ENCODE measurements around the gene ZNF765.
"Not testable (repeated sequence)": the region's sequence is repeated elsewhere in the genome, so short reads cannot be mapped to it uniquely, and the experiment has no call there.

ZNF765 gene

DNA sequence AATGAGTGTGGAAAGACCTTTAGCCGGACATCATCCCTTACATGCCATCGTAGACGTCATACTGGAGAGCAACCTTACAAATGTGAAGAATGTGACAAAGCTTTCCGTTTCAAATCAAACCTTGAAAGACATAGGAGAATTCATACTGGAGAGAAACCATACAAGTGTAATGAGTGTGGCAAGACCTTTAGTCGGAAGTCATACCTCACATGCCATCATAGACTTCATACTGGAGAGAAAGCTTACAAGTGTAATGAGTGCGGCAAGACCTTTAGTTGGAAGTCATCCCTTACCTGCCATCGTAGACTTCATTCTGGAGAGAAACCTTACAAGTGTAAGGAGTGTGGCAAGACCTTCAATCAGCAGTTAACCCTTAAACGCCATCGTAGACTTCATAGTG lies 60.9 kb downstream of the ZNF765 start:
- H3K4me2 ChIP-seq (ENCODE audit: insufficient read depth, low read length, poor library complexity, severe bottlenecking) = no peak overlapping the region
- H2BK12ac ChIP-seq (ENCODE audit: low read length) = no peak overlapping the region
- H3K14ac ChIP-seq (ENCODE audit: low read length) = no peak overlapping the region
- no peak overlapping the region for H2BK15ac ChIP-seq (ENCODE audit: low read length)
- no peak for DNase-seq (ENCODE audit: low spot score)
- no peak overlapping the region for H2AK5ac ChIP-seq (ENCODE audit: low read depth, low read length)
- no peaks in the 10 kb centered on the region for H3K27me3 ChIP-seq (ENCODE audit: control insufficient read depth in 3 of 3, insufficient read depth in 3 of 3, low read depth in 1 of 3, low read length in 3 of 3)
- H3K18ac ChIP-seq (ENCODE audit: low read length) = no peak overlapping the region
- H2AFZ ChIP-seq (ENCODE audit: low read length) = no peak overlapping the region
- no peak overlapping the region for H4K8ac ChIP-seq (ENCODE audit: low read depth, low read length)
- no peak overlapping the region for H3K4me3 ChIP-seq (ENCODE audit: low read length in 2 of 2)
- H3K27ac ChIP-seq (replicated peaks; ENCODE audit: low read length) = no peak overlapping the region
- H2BK120ac ChIP-seq (ENCODE audit: low read depth, low read length) = no peak overlapping the region
- no peaks in the 10 kb centered on the region for H3K4me1 ChIP-seq (ENCODE audit: control insufficient read depth in 2 of 2, insufficient read depth in 1 of 2, low read depth in 1 of 2, low read length in 2 of 2)
- H3K79me1 ChIP-seq (ENCODE audit: low read depth, low read length) = no peaks in the 10 kb centered on the region
- no peak overlapping the region for H3K4ac ChIP-seq (ENCODE audit: low read length)
- H4K91ac ChIP-seq (ENCODE audit: low read depth, low read length, poor library complexity) = no peak overlapping the region
- no peak overlapping the region for H2BK5ac ChIP-seq (ENCODE audit: low read length)
- no peak overlapping the region for H3K9ac ChIP-seq (ENCODE audit: low read depth, low read length, poor library complexity)
- no CpG with 5 or more reads among the region's 9 CpGs for WGBS, 2 donors (ENCODE audit: extremely low coverage in 2 of 2, insufficient read length in 2 of 2, insufficient replicate concordance in 1 of 2)
- peaks cover 17 to 77% of the 10 kb centered on the region in 2 donors for H3K9me3 ChIP-seq (replicated peaks in 1 of 2; ENCODE audit: control insufficient read depth in 2 of 2, insufficient read depth in 1 of 2, low read depth in 1 of 2, low read length in 2 of 2)
- H3K36me3 ChIP-seq (replicated peaks in 1 of 2; ENCODE audit: control insufficient read depth in 2 of 2, insufficient read depth in 2 of 2, low read length in 2 of 2) = peaks cover 25 to 65% of the 10 kb centered on the region in 2 donors
- no peak overlapping the region for H3K23ac ChIP-seq (ENCODE audit: low read depth, low read length, poor library complexity)

GRCh38 chr19:53460131-53460721 lies 65.3 kb downstream of the ZNF765 start:
- not testable (repeated sequence) for H3K14ac ChIP-seq (ENCODE audit: low read length); H3K27me3 ChIP-seq (ENCODE audit: control insufficient read depth in 3 of 3, insufficient read depth in 3 of 3, low read depth in 1 of 3, low read length in 3 of 3); H4K8ac ChIP-seq (ENCODE audit: low read depth, low read length); H3K4me1 ChIP-seq (ENCODE audit: control insufficient read depth in 2 of 2, insufficient read depth in 1 of 2, low read depth in 1 of 2, low read length in 2 of 2); H2AFZ ChIP-seq (ENCODE audit: low read length); H2BK120ac ChIP-seq (ENCODE audit: low read depth, low read length); H3K4me2 ChIP-seq (ENCODE audit: insufficient read depth, low read length, poor library complexity, severe bottlenecking); H3K9ac ChIP-seq (ENCODE audit: low read depth, low read length, poor library complexity); H2AK5ac ChIP-seq (ENCODE audit: low read depth, low read length); H3K23ac ChIP-seq (ENCODE audit: low read depth, low read length, poor library complexity); DNase-seq (ENCODE audit: low spot score); H2BK12ac ChIP-seq (ENCODE audit: low read length); H3K79me1 ChIP-seq (ENCODE audit: low read depth, low read length); H3K4ac ChIP-seq (ENCODE audit: low read length); H3K4me3 ChIP-seq (ENCODE audit: low read length in 2 of 2); H3K27ac ChIP-seq (replicated peaks; ENCODE audit: low read length); H2BK15ac ChIP-seq (ENCODE audit: low read length); H4K91ac ChIP-seq (ENCODE audit: low read depth, low read length, poor library complexity); H2BK5ac ChIP-seq (ENCODE audit: low read length); H3K18ac ChIP-seq (ENCODE audit: low read length)
- H3K36me3 ChIP-seq (replicated peaks in 1 of 2; ENCODE audit: control insufficient read depth in 2 of 2, insufficient read depth in 2 of 2, low read length in 2 of 2) = peaks cover 11 to 24% of the 10 kb centered on the region in 2 donors
- H3K9me3 ChIP-seq (replicated peaks in 1 of 2; ENCODE audit: control insufficient read depth in 2 of 2, insufficient read depth in 1 of 2, low read depth in 1 of 2, low read length in 2 of 2) = peaks cover 11 to 43% of the 10 kb centered on the region in 2 donors
- WGBS, 2 donors (ENCODE audit: extremely low coverage in 2 of 2, insufficient read length in 2 of 2, insufficient replicate concordance in 1 of 2) = no CpG with 5 or more reads among the region's 11 CpGs

DNA sequence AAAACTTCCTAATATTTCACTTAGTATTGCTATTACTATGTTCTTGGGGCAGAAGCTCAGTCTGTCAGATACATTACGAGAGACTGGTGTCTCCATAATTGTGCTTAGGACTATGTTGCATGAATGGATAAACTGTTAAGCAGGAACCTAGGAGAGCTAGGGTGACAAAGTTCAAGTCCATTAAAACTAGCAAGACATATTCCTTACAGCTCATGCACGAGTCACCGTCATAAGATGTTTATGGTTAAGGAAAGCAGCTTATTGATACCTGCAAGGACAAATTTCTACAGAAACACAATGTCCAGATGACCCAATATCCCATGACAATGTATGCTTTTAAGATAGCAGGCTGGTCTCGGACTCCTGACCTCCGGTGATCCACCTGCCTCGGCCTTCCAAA lies 66.9 kb downstream of the ZNF765 start:
- Histone ChIP-seq H2BK12ac (ENCODE audit: low read length) (no peak overlapping the region), H2BK120ac (ENCODE audit: low read depth, low read length) (no peak overlapping the region), H3K4me1 (ENCODE audit: control insufficient read depth in 2 of 2, insufficient read depth in 1 of 2, low read depth in 1 of 2, low read length in 2 of 2) (no peaks in the 10 kb centered on the region), H3K36me3 (replicated peaks in 1 of 2; ENCODE audit: control insufficient read depth in 2 of 2, insufficient read depth in 2 of 2, low read length in 2 of 2) (peaks cover 0 to 8% of the 10 kb centered on the region in 2 donors), H3K4me2 (ENCODE audit: insufficient read depth, low read length, poor library complexity, severe bottlenecking) (no peak overlapping the region), H3K79me1 (ENCODE audit: low read depth, low read length) (no peaks in the 10 kb centered on the region), H3K18ac (ENCODE audit: low read length) (no peak overlapping the region), H3K4ac (ENCODE audit: low read length) (no peak overlapping the region), H2AK5ac (ENCODE audit: low read depth, low read length) (no peak overlapping the region), H3K9ac (ENCODE audit: low read depth, low read length, poor library complexity) (no peak overlapping the region), H3K9me3 (replicated peaks in 1 of 2; ENCODE audit: control insufficient read depth in 2 of 2, insufficient read depth in 1 of 2, low read depth in 1 of 2, low read length in 2 of 2) (peaks cover 4 to 27% of the 10 kb centered on the region in 2 donors), H4K8ac (ENCODE audit: low read depth, low read length) (no peak overlapping the region), H3K4me3 (ENCODE audit: low read length in 2 of 2) (no peak overlapping the region), H3K27ac (replicated peaks; ENCODE audit: low read length) (no peak overlapping the region), H2BK5ac (ENCODE audit: low read length) (no peak overlapping the region), H3K14ac (ENCODE audit: low read length) (no peak overlapping the region), H3K23ac (ENCODE audit: low read depth, low read length, poor library complexity) (no peak overlapping the region), H2AFZ (ENCODE audit: low read length) (no peak overlapping the region), H2BK15ac (ENCODE audit: low read length) (no peak overlapping the region), H4K91ac (ENCODE audit: low read depth, low read length, poor library complexity) (no peak overlapping the region), H3K27me3 (ENCODE audit: control insufficient read depth in 3 of 3, insufficient read depth in 3 of 3, low read depth in 1 of 3, low read length in 3 of 3) (no peaks in the 10 kb centered on the region)
- DNase-seq (ENCODE audit: low spot score) = no peak
- WGBS, 2 donors (ENCODE audit: extremely low coverage in 2 of 2, insufficient read length in 2 of 2, insufficient replicate concordance in 1 of 2) = no CpG with 5 or more reads among the region's 6 CpGs

GRCh38 chr19:53462861-53463260 lies 67.9 kb downstream of the ZNF765 start:
- H3K23ac ChIP-seq (ENCODE audit: low read depth, low read length, poor library complexity) = no peak overlapping the region
- peak overlapping the region; percentile 53 for H3K27ac ChIP-seq (replicated peaks; ENCODE audit: low read length)
- no peak overlapping the region for H2BK12ac ChIP-seq (ENCODE audit: low read length)
- no peak overlapping the region for H2BK120ac ChIP-seq (ENCODE audit: low read depth, low read length)
- no peaks in the 10 kb centered on the region for H3K27me3 ChIP-seq (ENCODE audit: control insufficient read depth in 3 of 3, insufficient read depth in 3 of 3, low read depth in 1 of 3, low read length in 3 of 3)
- H3K4me3 ChIP-seq (ENCODE audit: low read length in 2 of 2) = no peak overlapping the region
- no CpG with 5 or more reads among the region's 14 CpGs for WGBS, 2 donors (ENCODE audit: extremely low coverage in 2 of 2, insufficient read length in 2 of 2, insufficient replicate concordance in 1 of 2)
- no peak overlapping the region for H4K91ac ChIP-seq (ENCODE audit: low read depth, low read length, poor library complexity)
- peaks cover 4 to 17% of the 10 kb centered on the region in 2 donors for H3K9me3 ChIP-seq (replicated peaks in 1 of 2; ENCODE audit: control insufficient read depth in 2 of 2, insufficient read depth in 1 of 2, low read depth in 1 of 2, low read length in 2 of 2)
- DNase-seq (ENCODE audit: low spot score) = peak; percentile 20
- no peak overlapping the region for H2AK5ac ChIP-seq (ENCODE audit: low read depth, low read length)
- no peak overlapping the region for H3K4ac ChIP-seq (ENCODE audit: low read length)
- peak overlapping the region; percentile 59 for H2AFZ ChIP-seq (ENCODE audit: low read length)
- H3K79me1 ChIP-seq (ENCODE audit: low read depth, low read length) = no peaks in the 10 kb centered on the region
- no peak overlapping the region for H4K8ac ChIP-seq (ENCODE audit: low read depth, low read length)
- H3K4me2 ChIP-seq (ENCODE audit: insufficient read depth, low read length, poor library complexity, severe bottlenecking) = no peak overlapping the region
- no peak overlapping the region for H3K9ac ChIP-seq (ENCODE audit: low read depth, low read length, poor library complexity)
- H3K36me3 ChIP-seq (replicated peaks in 1 of 2; ENCODE audit: control insufficient read depth in 2 of 2, insufficient read depth in 2 of 2, low read length in 2 of 2) = no peaks in the 10 kb centered on the region
- H2BK5ac ChIP-seq (ENCODE audit: low read length) = no peak overlapping the region
- H2BK15ac ChIP-seq (ENCODE audit: low read length) = no peak overlapping the region
- no peak overlapping the region for H3K14ac ChIP-seq (ENCODE audit: low read length)
- H3K18ac ChIP-seq (ENCODE audit: low read length) = no peak overlapping the region
- no peaks in the 10 kb centered on the region for H3K4me1 ChIP-seq (ENCODE audit: control insufficient read depth in 2 of 2, insufficient read depth in 1 of 2, low read depth in 1 of 2, low read length in 2 of 2)

Data from neuronal stem cell (in vitro differentiated cells).